H1 (cell line): ENCODE data around the gene C3orf38.

ENCODE experiments used
- ASH2L ChIP-seq: fragments of 200-600, 300-600 bp; sonication (generic); IDR thresholded peaks from one replicate; pipeline ENCODE4 v1.7.1; 2017; ENCODE audit warnings: low read length
- EZH2 ChIP-seq: fragments of 200-600 bp; sonication (generic); IDR thresholded peaks from 2 replicates; pipeline ENCODE4 v1.7.1; 2012; ENCODE audit warnings: low read depth, mild to moderate bottlenecking, moderate library complexity, low read length, inconsistent platforms; ENCODE audit not compliant: severe bottlenecking
- SIN3A ChIP-seq, 2 experiments: IDR thresholded peaks in 1 of 2; conservative IDR thresholded peaks in 1 of 2; 2 replicates each; pipeline ENCODE4 v1.6.1; 2011 to 2012; ENCODE audit warnings: low read length in 2 of 2, improper control_type of control experiment in 1 of 2, low read depth in 1 of 2, mild to moderate bottlenecking in 1 of 2
- TEAD4 ChIP-seq: IDR thresholded peaks from 2 replicates; pipeline ENCODE4 v1.6.1; 2012; ENCODE audit warnings: low read depth, low read length, inconsistent platforms, mixed read lengths
- ZNF274 ChIP-seq: IDR thresholded peaks from 2 replicates; pipeline ENCODE4 v1.7.0; 2012; ENCODE audit warnings: low read length, borderline replicate concordance; ENCODE audit errors: extremely low read depth
- TF ChIP-seq, protein P1 (sequence below), 3 experiments: IDR thresholded peaks; 1 replicate in 2 of 3; 2 replicates in 1 of 3; pipeline versions ENCODE4 v1.5.1 to v1.6.1; 2011; ENCODE audit warnings: low read length in 3 of 3, mild to moderate bottlenecking in 3 of 3, inconsistent platforms in 2 of 3, low read depth in 1 of 3, moderate library complexity in 1 of 3; ENCODE audit not compliant: insufficient read depth in 1 of 3; ENCODE audit errors: control extremely low read depth in 1 of 3

- no peak for TF ChIP-seq ASH2L
- TF ChIP-seq EZH2: no peak
- TF ChIP-seq TEAD4: no peak
- TF ChIP-seq, protein P1, sequence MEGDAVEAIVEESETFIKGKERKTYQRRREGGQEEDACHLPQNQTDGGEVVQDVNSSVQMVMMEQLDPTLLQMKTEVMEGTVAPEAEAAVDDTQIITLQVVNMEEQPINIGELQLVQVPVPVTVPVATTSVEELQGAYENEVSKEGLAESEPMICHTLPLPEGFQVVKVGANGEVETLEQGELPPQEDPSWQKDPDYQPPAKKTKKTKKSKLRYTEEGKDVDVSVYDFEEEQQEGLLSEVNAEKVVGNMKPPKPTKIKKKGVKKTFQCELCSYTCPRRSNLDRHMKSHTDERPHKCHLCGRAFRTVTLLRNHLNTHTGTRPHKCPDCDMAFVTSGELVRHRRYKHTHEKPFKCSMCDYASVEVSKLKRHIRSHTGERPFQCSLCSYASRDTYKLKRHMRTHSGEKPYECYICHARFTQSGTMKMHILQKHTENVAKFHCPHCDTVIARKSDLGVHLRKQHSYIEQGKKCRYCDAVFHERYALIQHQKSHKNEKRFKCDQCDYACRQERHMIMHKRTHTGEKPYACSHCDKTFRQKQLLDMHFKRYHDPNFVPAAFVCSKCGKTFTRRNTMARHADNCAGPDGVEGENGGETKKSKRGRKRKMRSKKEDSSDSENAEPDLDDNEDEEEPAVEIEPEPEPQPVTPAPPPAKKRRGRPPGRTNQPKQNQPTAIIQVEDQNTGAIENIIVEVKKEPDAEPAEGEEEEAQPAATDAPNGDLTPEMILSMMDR (IDR thresholded peaks at IDR 0.05; ENCODE audit: control extremely low read depth in 1 of 3, insufficient read depth in 1 of 3, low read depth in 1 of 3, low read length in 3 of 3): no peak
- TF ChIP-seq SIN3A (conservative IDR thresholded peaks at IDR 0.05 in 1 of 2, IDR thresholded peaks at IDR 0.05 in 1 of 2; ENCODE audit: low read depth in 1 of 2, low read length in 2 of 2): no peak
- TF ChIP-seq ZNF274: no peak
These were observed 612 bp downstream of the C3orf38 start for GRCh38 chr3:88150371-88150770.
